CD4-positive, alpha-beta T cell treated with Interleukin-6 for 4 hours (primary cell): ENCODE measurements around the gene C10orf95.

ENCODE experiments used
- DNase-seq: peaks from one replicate; pipeline ENCODE4 v3.0.0-alpha.2; 2020; ENCODE audit warnings: mixed read lengths

Gene C10orf95

DNA sequence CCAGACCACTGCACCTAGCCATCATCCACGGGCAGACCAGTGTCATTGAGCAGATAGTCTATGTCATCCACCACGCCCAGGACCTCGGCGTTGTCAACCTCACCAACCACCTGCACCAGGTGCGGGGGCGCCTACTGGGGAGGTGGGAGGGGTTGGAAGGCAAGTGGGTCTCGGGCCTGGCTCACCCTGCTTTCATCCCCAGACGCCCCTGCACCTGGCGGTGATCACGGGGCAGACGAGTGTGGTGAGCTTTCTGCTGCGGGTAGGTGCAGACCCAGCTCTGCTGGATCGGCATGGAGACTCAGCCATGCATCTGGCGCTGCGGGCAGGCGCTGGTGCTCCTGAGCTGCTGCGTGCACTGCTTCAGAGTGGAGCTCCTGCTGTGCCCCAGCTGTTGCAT lies 51.3 kb downstream of the C10orf95 start:
- DNase-seq, result no peak
